H1 (cell line): Measurements from ENCODE around the gene TTC4.

Experiments used
- CEBPB ChIP-seq: IDR thresholded peaks from 2 replicates; pipeline ENCODE4 v1.6.1; 2012; ENCODE audit warnings: low read depth, low read length
- EGR1 ChIP-seq: IDR thresholded peaks from 2 replicates; pipeline ENCODE4 v1.6.1; 2011; ENCODE audit warnings: low read depth, low read length, borderline replicate concordance
- KDM1A ChIP-seq: fragments of 200-600, 300-600 bp; sonication (generic); IDR thresholded peaks from 2 replicates; pipeline ENCODE4 v1.7.1; 2016; ENCODE audit warnings: mild to moderate bottlenecking, low read length, borderline replicate concordance
- NRF1 ChIP-seq: IDR thresholded peaks from 2 replicates; pipeline ENCODE4 v1.6.1; 2011; ENCODE audit warnings: mild to moderate bottlenecking, low read depth, low read length, improper control_type of control experiment
- POLR2AphosphoS5 ChIP-seq: IDR thresholded peaks from 2 replicates; pipeline ENCODE4 v1.6.1; 2011; ENCODE audit warnings: low read depth, low read length
- RNF2 ChIP-seq: fragments of 200-900, 300-1000 bp; sonication (generic); IDR thresholded peaks from 2 replicates; pipeline ENCODE4 v1.7.1; 2016; ENCODE audit warnings: borderline replicate concordance, low read depth, mild to moderate bottlenecking, antibody characterized with exemption, low read length; ENCODE audit not compliant: poor library complexity, severe bottlenecking; ENCODE audit errors: missing control alignments
- SIN3A ChIP-seq, 2 experiments: IDR thresholded peaks in 1 of 2; conservative IDR thresholded peaks in 1 of 2; 2 replicates each; pipeline ENCODE4 v1.6.1; 2011 to 2012; ENCODE audit warnings: low read length in 2 of 2, improper control_type of control experiment in 1 of 2, low read depth in 1 of 2, mild to moderate bottlenecking in 1 of 2
- SRF ChIP-seq: IDR thresholded peaks from 2 replicates; pipeline ENCODE4 v1.6.1; 2011; ENCODE audit warnings: mild to moderate bottlenecking, low read depth, low read length, moderate library complexity
- SUZ12 ChIP-seq: fragments of 200-600 bp; sonication (generic); IDR thresholded peaks from 2 replicates; pipeline ENCODE4 v1.6.1; 2012; ENCODE audit warnings: mild to moderate bottlenecking, inconsistent platforms, low read length, moderate library complexity, mixed read lengths
- TAF1 ChIP-seq: IDR thresholded peaks from 2 replicates; pipeline ENCODE4 v1.6.1; 2011; ENCODE audit warnings: mild to moderate bottlenecking, low read depth, low read length
- TF ChIP-seq, protein P1 (sequence below), 3 experiments: IDR thresholded peaks; 1 replicate in 2 of 3; 2 replicates in 1 of 3; pipeline versions ENCODE4 v1.5.1 to v1.6.1; 2011; ENCODE audit warnings: low read length in 3 of 3, mild to moderate bottlenecking in 3 of 3, inconsistent platforms in 2 of 3, low read depth in 1 of 3, moderate library complexity in 1 of 3; ENCODE audit not compliant: insufficient read depth in 1 of 3; ENCODE audit errors: control extremely low read depth in 1 of 3

DNA sequence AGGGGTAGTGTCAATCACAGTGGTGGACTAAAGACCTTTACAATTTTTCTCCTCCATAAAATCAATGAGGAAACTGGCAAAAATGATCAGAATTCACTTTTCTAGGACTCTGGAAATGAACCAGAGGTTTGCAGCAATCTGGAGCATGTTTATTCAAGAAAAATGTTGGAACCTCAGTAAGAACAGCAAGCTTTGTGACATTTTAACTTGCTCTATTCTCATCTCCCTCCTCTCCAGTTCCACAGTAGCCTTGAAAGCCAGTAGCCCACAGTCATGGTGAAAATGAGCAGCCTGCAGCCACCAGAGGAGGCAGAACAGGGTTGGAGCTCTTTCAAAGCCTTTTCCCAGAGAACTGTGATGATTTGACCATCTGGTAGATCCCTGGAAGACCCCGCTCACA, 9.1 kb downstream of the TTC4 start:
- TF ChIP-seq SIN3A (conservative IDR thresholded peaks at IDR 0.05 in 1 of 2, IDR thresholded peaks at IDR 0.05 in 1 of 2; ENCODE audit: low read depth in 1 of 2, low read length in 2 of 2) (no peak), EGR1 (no peak), SUZ12 (no peak), POLR2AphosphoS5 (no peak), CEBPB (no peak), NRF1 (no peak), KDM1A (no peak), RNF2 (no peak), TAF1 (no peak), SRF (no peak)
- TF ChIP-seq, protein P1, sequence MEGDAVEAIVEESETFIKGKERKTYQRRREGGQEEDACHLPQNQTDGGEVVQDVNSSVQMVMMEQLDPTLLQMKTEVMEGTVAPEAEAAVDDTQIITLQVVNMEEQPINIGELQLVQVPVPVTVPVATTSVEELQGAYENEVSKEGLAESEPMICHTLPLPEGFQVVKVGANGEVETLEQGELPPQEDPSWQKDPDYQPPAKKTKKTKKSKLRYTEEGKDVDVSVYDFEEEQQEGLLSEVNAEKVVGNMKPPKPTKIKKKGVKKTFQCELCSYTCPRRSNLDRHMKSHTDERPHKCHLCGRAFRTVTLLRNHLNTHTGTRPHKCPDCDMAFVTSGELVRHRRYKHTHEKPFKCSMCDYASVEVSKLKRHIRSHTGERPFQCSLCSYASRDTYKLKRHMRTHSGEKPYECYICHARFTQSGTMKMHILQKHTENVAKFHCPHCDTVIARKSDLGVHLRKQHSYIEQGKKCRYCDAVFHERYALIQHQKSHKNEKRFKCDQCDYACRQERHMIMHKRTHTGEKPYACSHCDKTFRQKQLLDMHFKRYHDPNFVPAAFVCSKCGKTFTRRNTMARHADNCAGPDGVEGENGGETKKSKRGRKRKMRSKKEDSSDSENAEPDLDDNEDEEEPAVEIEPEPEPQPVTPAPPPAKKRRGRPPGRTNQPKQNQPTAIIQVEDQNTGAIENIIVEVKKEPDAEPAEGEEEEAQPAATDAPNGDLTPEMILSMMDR (IDR thresholded peaks at IDR 0.05; ENCODE audit: control extremely low read depth in 1 of 3, insufficient read depth in 1 of 3, low read depth in 1 of 3, low read length in 3 of 3) = no peak
